GM21576 (cell line): ENCODE measurements around the gene DYSF.

ENCODE experiments used
- ATAC-seq: cut with Tn5 transposase; IDR thresholded peaks from one replicate; pipeline ENCODE4 v1.9.1; 2021; ENCODE audit warnings: mild to moderate bottlenecking, moderate library complexity; ENCODE audit not compliant: unreplicated experiment

Gene DYSF

DNA sequence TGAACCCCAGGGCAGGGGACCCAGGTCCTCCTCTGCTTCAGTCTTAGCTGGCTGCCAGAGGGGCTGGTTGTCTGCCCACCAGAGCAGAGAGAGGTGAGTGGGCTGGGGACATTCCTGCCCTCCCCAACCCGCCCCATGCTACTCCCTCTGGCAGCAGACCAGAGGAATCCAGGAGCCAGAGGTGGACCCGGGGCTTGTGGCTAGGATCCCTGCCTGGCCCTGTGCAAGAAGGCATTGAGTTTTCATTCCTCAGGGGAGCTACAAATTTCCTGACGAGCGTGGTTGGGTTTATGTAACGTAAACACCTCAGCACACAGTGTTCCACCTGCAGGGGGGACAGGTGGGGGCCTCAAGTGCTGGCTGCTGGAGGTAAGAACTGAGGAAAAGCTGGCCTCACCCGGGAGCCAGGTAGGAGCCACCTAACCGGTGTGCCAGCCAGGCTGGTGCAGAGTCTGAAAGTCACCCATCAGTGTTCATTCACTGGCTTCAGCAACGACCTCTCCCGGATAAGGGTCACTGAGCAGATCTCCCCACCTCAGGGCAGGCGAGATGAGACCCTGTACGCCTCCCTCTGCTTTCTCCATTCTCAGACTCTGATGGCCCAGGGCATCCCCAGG lies 246.8 kb downstream of the DYSF start:
- ATAC-seq = no peak

DNA sequence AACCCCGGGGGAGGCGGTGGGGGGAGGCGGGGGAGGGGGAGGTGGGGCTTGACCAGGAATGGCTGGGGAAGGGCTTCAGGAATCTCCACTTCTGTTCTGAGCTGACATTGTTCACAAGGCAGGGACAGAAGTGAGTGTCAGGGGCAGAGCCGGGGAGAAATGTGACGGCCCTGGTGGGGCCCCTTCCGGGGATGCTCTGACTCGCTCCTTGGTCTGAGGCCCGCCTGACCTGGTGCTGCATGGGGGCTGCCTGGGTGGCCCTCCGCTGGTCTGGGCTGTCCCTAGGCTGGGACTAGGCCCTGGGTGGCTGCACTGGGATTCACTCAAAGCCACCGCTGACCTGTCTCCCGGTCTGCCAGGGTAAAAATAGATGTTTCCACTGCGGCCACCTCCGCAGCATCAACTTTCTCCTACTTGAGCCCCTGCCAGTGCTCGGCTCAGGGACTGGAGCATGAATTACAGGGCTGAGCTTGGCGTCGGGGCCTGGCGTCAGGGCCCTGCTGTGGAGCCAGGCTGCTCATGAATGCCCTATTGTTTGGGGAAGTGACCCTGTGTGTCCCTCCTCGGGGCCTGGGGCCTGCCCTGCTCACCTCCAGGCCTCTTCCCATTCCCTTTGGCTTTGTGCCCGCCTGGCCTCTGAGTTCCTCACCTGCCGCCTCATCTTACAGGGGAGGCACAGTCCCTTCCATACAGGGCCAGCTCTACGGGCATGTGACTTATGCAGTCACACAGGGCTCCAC lies 247.5 kb downstream of the DYSF start:
- ATAC-seq = no peak

DNA sequence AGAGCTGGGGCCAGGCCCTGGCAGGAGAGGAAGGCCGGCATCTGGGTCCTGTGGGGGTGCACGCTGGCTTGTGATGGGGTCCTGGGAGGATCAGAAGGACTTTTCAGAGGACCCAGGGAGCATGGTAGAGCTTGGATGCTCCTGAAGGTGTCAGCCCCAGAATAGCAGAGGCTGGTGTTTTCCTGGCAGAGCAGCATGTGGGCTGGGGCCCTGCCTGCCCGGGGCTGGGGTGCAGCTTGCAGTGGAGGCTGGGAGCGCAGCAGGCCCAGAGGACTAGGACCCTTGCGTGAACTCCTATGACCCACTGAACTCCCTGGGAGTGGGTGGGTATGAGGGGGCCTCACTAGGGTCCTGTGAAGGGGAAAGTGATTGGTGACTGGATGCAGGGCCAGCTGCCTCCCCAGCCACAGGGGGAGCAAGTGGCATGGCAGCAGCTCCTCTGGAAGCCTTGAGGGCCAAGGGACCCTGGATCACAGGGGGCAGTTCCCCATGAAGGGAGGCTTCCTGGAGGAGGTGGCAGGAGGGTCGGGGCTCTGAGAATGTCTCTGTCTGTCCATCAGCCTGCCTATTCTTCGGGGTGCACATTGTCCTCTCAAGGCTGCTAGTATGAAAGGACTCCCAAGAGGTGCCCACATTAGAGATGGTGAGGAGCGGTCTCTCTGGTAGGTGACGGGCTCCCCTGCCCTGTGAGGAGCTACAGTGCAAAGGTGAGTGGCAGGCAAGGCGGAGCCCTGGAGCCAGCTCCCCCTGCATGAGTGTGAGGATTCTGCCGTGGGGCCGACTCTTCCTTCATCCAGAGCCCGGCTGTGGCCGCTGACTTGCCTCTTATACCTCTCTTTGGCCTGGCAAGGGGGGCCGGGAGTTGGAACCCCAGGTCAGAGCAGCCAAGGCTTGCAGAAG lies 249.0 kb downstream of the DYSF start:
- ATAC-seq = no peak

DNA sequence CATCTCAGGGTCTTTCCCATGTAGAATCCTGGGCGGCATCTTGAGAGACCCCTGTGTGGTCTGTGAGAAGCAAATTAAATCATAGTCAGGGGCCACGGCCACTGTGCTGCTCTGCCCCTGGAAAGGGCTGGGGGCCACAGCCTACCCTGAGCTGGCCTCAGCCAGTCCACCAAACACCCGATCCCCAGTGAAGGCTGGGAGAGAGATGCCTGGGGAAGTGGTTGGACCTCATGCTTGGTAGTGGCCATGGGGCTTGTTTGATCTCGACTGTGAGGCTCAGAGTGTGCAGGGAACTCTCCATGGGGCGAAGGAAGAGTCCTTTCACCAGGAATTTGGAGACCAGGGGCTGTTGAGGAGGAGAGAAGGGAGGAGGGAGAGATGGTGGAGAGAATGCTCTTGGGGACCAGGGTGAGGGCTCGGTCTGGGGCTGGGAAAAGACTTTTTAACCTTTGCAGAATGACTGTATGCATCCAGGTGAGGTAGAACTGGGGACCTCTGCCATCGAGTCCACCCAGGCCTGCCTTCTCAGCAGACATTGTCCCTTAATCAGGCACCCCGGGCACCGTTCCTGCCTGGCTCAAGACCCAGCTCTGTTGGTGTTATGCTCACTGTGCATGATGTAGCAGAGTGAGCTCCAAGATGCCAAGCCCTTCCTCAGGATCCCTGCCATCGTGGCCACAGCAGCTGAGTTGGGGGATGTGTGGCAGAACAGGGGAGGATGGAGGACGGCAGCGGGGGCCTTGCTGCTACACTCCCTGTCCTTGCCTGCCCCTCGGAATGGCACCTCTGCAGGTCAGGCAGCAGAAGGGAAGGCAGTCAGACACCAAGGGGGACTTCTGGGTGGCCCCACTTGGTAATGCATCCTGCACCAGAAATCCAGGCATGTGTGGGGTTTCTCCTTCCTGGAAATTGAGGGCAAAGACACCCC lies 249.9 kb downstream of the DYSF start:
- no peak for ATAC-seq

DNA sequence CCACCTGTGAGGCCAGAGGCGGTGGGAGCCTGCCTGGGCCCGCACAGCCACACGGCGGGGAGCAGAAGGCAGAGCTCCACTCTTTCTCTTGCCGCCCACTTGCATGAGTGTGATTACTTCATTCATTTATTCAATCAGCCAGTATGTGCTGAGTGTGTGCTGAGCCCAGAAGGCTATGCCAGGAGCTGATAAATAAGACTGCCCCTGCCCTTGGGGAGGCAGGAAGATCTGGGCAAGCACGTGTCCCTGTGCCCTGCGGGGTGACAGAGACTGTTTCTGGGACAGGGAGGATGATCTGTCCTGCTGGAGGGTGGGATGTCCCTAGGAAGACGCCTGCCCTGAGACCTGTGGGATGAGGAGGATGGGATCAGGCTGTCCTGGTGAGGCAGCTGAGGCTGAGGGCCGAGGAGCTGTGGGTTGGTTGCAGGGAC lies 250.8 kb downstream of the DYSF start:
- no peak for ATAC-seq

DNA sequence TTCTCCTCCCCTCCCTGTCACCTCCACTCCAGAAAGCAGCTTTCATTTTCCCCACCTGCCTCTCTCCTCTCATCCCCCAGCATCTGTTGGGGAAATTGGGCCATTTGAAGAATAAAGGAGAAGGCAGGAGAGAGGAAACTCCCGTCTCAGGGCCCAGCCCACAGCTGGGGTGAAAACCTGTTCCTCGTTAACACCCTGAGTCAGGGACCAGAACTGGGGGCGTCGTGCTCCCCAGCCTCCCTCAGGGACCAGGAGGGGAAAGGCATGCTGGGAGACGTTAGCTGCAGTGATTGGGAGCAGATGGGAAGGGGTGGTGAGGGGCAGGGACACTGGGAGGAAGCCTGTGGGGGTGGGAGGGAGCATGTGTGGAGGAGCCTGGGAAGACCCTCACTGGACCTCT lies 251.3 kb downstream of the DYSF start:
- ATAC-seq = no peak

DNA sequence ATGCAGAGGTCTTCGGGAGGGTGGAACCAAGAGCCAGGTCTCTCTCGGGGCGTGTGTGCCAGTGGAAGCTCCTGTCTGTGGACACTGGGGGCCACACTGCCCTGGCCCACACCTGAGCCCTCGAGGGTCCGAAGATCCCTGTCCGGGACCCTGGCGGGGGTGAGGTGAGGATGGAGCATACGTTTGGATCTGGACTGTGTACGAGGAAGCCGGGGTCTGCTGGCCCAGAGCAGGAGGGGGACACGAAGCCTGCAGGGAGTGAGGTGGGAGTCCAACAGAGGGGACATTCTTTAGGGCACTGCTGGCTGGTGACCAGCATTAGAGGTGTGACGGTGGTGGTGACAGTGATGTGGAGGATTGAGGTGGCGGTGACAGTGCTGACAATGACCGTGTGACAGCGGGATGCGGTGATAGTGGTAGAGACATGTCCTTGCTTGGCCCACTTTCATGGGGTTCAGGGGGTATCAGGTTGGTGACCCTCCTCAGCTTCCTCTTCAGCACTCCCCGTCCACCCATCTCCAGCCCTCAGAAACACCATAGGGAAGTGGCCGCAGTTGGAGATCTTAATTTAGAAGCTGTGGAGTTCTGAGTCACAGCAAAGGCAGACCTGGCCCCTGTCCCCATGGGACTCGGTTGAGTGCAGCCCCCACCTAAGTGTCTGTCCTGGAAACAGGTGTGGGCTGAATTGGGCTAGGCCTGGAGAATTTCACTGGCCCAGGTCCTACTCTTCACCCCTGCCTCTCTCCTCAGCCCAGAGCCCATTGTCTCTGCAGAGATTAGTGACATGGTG lies 252.0 kb downstream of the DYSF start:
- no peak for ATAC-seq

DNA sequence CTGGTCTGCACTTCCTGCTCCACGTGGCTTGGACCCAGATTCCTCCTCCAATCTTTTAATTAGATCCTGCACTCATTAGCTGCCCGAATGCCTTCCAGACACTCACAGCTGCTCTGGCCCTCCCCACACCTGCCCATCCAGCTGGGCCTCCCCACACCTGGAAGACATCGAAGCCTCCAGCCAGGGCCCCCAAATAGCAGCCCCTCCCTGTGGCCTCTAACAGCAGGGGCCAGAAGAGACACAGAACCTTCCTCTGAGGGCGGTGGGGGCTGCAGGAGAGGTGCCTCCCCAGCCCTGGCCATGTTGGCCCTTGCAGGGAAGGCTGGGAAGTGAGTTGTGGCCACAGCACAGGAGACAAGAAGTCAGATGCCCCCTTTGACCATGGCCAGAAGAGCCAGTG lies 252.8 kb downstream of the DYSF start:
- no peak for ATAC-seq

DNA sequence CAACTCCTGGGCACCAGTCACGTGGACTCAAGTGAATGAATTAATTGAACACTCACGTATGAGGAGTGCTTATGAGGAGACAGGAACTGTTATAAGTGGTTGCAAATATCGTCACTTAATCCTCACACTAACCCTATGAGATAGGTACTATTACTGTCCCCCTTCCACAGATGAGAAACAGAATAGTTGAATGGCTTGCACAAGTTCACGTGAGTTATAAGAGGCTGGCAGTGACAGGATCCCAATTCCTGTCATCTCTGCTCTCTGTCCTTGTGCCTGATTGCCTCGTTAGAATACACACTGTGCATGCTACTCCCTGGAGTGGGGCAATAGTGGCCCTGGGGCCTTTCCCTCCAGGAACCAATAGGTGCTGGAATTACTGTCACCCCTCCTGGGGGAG lies 253.5 kb downstream of the DYSF start:
- ATAC-seq = no peak

DNA sequence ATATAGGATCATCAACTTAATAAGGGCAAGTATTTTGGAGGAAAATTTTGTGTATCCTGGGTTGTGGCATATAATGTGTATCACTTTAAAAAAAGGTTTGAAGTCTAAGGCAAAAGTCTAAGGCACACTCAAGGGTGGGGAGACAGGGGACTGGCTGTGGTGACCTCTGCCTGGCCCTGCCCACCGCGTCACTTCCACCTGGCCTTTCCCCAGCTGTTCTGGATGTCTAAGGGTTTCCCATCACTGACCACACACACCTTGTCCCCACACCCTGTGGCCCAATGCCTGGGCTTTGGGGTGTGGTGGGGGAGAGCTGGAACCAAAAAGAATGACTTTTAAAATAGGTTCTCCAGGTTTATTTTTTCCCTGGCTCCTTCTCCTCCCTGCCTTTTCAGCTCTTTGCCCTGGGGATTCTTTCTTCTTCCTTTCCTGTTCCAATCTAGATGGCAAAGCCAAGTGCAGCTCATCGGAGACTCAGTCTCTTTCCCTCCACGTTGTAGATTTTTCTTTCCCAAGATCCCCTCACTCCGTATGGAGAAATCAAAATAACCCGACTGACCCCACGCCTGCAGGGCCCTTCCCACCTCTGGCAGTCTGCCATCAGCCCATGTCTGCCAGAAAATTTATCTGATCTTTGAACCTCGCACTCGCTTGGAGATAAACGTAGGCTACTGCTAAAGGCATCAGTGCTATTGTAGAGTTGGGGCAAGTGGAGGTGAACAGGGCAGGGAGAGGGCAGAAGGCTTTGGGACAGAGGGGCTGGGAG lies 257.2 kb downstream of the DYSF start:
- ATAC-seq = no peak

DNA sequence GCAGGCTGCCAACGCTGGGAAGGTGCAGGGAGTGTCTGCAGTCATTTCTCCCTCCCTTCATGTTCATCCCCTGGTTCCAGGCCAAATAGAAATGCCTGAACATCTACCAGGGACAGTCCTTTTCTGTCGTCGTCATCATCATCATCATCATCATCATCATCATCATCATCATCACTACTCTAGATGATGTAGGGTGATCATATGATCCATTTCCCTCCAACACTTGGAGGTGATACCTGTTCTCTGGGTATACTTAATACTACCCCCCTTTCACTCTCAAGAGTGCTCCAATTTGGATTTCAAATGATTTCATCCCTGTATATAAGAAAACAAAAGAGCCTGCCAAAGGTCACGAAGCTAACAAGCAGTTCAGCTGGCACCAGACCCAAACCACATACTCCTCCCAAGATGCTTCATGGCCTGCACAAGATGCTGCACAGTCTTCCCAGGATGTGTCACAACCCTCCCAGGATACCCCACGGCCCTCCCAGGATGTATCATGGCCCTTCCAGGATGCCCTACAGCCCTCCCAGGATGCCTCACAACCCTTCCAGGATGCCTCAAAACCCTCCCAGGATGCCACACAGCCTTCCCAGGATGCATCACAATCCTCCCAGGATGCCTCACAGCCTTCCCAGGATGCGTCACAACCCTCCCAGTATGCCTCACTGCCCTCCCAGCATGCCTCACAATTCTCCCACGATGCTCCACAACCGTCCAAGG lies 257.9 kb downstream of the DYSF start:
- ATAC-seq = no peak

DNA sequence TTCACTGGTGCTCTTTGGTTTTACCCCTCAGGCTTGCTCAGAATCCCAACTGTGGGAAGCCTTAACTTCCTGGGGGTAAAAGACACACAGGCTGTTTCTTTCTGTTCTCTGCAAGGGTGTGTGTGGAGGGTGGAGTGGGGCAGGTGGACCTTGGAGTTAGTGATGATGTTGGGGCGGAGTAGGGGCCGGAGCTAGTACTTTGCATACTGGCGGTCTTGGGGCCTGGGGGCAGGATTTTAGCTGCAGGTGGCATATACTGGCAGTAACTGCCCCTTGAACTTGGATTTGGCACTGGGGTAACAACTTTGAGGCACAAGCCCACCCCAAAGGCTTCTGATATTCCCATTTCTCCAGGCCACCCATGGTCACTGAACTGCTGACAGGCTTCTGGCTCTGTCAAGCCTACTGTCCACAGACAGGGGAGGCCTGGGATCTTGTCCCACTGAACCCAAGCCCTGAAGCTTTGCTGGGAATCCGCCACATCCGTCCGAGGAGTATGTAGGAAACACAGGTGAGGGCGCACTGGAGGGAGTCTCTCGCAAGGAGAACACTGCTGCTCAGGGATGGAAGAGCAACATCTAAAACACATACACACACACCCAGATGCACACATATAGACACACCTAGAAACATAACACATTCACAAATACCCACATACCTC lies 258.9 kb downstream of the DYSF start:
- no peak for ATAC-seq

DNA sequence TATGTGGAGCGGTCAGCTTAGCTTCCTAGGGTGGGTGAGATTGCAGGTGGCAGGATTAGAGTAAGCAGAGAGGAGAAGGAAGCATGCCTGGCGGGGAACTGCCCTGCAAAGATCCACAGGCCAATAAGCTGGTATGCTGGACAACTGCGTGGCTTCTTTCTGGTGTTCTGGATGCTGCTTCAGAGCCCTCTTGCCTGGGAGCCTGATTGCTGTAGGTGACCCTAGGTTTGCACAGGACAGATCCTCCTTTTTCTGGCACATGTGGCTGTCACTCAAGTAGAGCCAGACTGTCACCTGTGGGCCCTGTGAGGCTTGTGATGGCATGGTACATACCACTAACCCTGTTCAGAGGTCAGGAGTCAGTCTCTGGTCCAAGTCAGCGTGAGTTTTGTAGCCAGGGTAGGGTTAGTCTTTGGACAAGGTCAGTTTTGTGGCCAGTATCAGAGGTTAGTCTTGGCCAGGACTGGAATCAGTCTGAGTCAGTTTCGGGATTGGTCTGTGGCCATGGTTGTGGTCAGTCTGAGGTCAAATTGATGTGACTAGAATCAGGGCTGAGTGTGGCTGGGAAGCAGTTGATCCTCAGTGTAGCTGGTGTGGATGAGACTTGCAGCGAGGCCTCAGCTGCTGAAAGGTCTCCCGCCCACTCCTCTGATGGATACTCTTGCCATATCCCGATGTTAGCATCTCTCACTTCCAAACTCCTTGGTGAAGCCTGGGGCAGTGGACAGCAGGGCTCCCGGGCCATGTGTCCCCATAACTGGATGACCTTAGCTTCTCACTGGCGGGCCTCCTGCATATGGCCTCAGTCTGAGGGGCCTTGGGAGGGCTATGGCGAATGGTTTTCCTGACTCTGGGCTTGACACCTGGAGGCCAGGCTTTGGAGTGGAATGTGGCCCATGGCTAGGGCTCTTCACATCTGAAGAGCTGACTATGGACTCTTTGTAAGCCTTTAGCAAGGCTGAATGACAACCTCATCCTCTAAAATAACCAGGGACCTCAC lies 260.5 kb downstream of the DYSF start:
- no peak for ATAC-seq

DNA sequence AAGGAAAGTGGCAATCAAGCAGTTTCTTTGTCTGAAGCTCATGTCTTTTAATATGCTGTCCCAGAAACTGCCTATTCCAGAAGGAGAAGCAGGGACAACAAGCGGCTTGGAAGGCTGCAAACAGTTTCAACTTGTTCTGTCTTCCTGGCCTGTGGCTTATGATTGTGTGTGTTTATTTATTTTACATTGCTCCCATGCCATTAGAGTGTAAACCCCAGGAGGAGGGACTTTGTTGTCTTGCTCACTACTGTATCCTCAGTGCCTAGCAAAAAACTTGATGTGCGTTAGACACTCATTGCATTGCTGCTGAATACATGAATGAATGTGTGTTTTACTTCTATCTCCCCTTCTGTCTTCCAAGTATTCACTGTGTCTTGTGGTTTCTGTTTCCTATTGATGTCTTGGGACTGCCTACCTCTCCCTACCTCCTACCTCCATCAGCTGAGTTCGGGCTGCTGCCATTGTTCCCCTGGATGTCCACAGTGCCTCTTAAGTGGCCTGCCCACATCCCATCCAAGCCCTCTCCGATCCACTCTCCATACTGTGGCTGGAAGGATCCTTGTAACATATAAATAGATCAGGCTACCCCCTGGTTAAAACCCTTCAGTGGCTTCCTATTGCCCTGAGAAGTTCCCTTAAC lies 261.4 kb downstream of the DYSF start:
- no peak for ATAC-seq

DNA sequence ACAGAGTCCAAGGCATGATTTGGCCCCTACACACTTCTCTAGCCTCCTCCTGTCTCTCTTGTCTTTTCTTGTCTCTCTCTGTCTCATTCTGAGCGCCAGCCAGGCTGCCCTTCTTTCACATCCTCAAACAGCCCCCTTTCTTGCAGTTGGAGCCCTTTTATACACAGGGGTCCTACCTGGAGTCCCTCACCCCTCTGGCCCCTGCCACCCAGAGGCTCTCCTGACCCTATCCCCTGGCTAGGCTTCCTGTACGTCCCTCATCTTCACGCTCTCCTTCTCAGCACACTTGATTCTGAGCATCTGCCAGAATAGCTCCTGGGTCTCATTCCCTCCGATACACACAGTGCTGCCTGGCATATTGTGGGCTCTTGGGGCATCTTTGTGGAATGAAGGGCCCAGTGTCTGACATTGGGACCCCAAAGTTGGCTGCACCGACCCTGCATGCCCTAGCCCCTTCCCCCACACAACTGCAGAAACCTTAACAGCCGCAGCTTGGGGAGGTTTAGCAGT lies 261.9 kb downstream of the DYSF start:
- ATAC-seq = no peak
